Thymus (tissue), 11 donors: ENCODE data around the gene RBM25. TPM values are rescaled to one million over a fixed set of nuclear protein-coding genes. Genes with fewer than 3 reads are reported as not detected.

Experiments used
- DNase-seq, 9 donors: peaks; one replicate each; pipeline ENCODE4 v3.0.0-alpha.2; 2013; ENCODE audit warnings: low spot score in 9 of 9, low read depth in 6 of 9, missing footprints in 1 of 9
- H3K27ac ChIP-seq, 2 donors: one replicate each; pipeline ENCODE4 v1.5.1; 2013; ENCODE audit warnings: control low read depth in 1 of 2, low read depth in 1 of 2, low read length in 1 of 2, mild to moderate bottlenecking in 1 of 2, moderate library complexity in 1 of 2
- H3K27me3 ChIP-seq, 2 donors: one replicate each; pipeline ENCODE4 v1.5.1; 2013; ENCODE audit warnings: low read length in 1 of 2; ENCODE audit not compliant: control insufficient read depth in 2 of 2, insufficient read depth in 1 of 2
- H3K36me3 ChIP-seq, 2 donors: one replicate each; pipeline ENCODE4 v1.5.1; 2013; ENCODE audit warnings: low read length in 1 of 2, mild to moderate bottlenecking in 1 of 2, moderate library complexity in 1 of 2; ENCODE audit not compliant: control insufficient read depth in 2 of 2, insufficient read depth in 2 of 2
- H3K4me1 ChIP-seq, 2 donors: one replicate each; pipeline ENCODE4 v1.5.1; 2013; ENCODE audit warnings: low read length in 2 of 2; ENCODE audit not compliant: control insufficient read depth in 2 of 2, insufficient read depth in 2 of 2
- H3K4me3 ChIP-seq, 2 donors: one replicate each; pipeline ENCODE4 v1.5.1; 2013; ENCODE audit warnings: low read length in 2 of 2, control low read depth in 1 of 2, mild to moderate bottlenecking in 1 of 2
- H3K9me3 ChIP-seq, 2 donors: one replicate each; pipeline ENCODE4 v1.5.1; 2013; ENCODE audit warnings: low read length in 1 of 2, mild to moderate bottlenecking in 1 of 2; ENCODE audit not compliant: control insufficient read depth in 2 of 2, insufficient read depth in 1 of 2
- WGBS: extraction: QIAGEN DNeasy Blood & Tissue Kit; methylation state at CpG from one replicate; pipeline ENCODE4 v1.1.7; 2013; 5-methylcytosine and 5-hydroxymethylcytosine counted together
- polyA plus RNA-seq: library from polyadenylated mRNA; stranded (reverse); fragments of 200-250 nt; gene quantifications from one replicate; pipeline ENCODE4 v1.2.3, GENCODE V29; 2013
- total RNA-seq: library from RNA; stranded (reverse); fragments of 120-200 nt; gene quantifications from one replicate; pipeline ENCODE4 v1.2.4, GENCODE V29; 2013
- donor health status: healthy.

The RBM25 gene
- total and polyA plus RNA-seq, 2 donors: 41.7 to 88.6 TPM

GRCh38 chr14:73170686-73171085 lies 112.4 kb downstream of the RBM25 start:
- DNase-seq: no peak
- 97% methylated on average over 11 of the region's 11 CpGs for WGBS
- Histone ChIP-seq H3K27me3 (no peaks in the 10 kb centered on the region), H3K36me3 (peaks cover 32 to 50% of the 10 kb centered on the region in 2 donors), H3K27ac (no peak overlapping the region), H3K9me3 (no peaks in the 10 kb centered on the region), H3K4me1 (no peaks in the 10 kb centered on the region), H3K4me3 (no peak overlapping the region)

GRCh38 chr14:73172500-73172899 lies 114.2 kb downstream of the RBM25 start:
- Histone ChIP-seq H3K27ac (no peak overlapping the region), H3K27me3 (no peaks in the 10 kb centered on the region), H3K4me1 (no peaks in the 10 kb centered on the region), H3K36me3 (peaks cover 32 to 54% of the 10 kb centered on the region in 2 donors), H3K4me3 (no peak overlapping the region), H3K9me3 (no peaks in the 10 kb centered on the region)
- WGBS: 98% methylated on average over 3 of the region's 3 CpGs
- no peak for DNase-seq

GRCh38 chr14:73173092-73173735 lies 114.9 kb downstream of the RBM25 start:
- peak in 7 of 9 donors; percentile 6 to 50 (median 14) for DNase-seq
- Histone ChIP-seq H3K4me1 (no peaks in the 10 kb centered on the region), H3K9me3 (no peaks in the 10 kb centered on the region), H3K4me3 (no peak overlapping the region), H3K27me3 (no peaks in the 10 kb centered on the region), H3K27ac (no peak overlapping the region), H3K36me3 (peaks cover 31 to 59% of the 10 kb centered on the region in 2 donors)
- 71% methylated on average over 3 of the region's 3 CpGs for WGBS

Other genes with a start within 250 kb of the RBM25 start
- gene DPF3, start 164.4 kb upstream of the RBM25 start, total RNA-seq: 1.6 TPM
- gene DPF3, start 164.4 kb upstream of the RBM25 start, polyA plus RNA-seq: 0.46 TPM
- gene DCAF4, start 132.1 kb upstream of the RBM25 start, total RNA-seq: 7.7 TPM
- 10.7 TPM for gene DCAF4, start 132.1 kb upstream of the RBM25 start, polyA plus RNA-seq
- gene ZFYVE1, start 31.4 kb upstream of the RBM25 start, total RNA-seq: 5.7 TPM
- 7.0 TPM for gene ZFYVE1, start 31.4 kb upstream of the RBM25 start, polyA plus RNA-seq
- gene PSEN1, start 78.0 kb downstream of the RBM25 start, total RNA-seq: 32.0 TPM
- 36.4 TPM for gene PSEN1, start 78.0 kb downstream of the RBM25 start, polyA plus RNA-seq
- gene PAPLN, start 179.0 kb downstream of the RBM25 start, total RNA-seq: 8.7 TPM
- 20.0 TPM for gene PAPLN, start 179.0 kb downstream of the RBM25 start, polyA plus RNA-seq